Gastroesophageal sphincter (tissue), 3 donors: ENCODE measurements around the gene OR2AG2.

Source experiments
- CTCF ChIP-seq, 4 experiments: fragments of 200-600 bp in 2 of 4; fragments of 450-650 bp in 2 of 4; sonication (generic) in 1 of 4; IDR thresholded peaks; one replicate each; pipeline ENCODE4 v1.5.1; 2017 to 2019; ENCODE audit warnings: antibody characterized with exemption in 4 of 4, mild to moderate bottlenecking in 2 of 4, moderate library complexity in 2 of 4
- EP300 ChIP-seq: sonication (generic); formaldehyde crosslinking; IDR thresholded peaks from one replicate; pipeline ENCODE4 v1.6.1; 2017; ENCODE audit warnings: antibody characterized with exemption, mild to moderate bottlenecking
- POLR2A ChIP-seq, 2 donors: fragments of 450-650 bp; IDR thresholded peaks; one replicate each; pipeline ENCODE4 v1.6.1; 2017; ENCODE audit warnings: antibody characterized with exemption in 2 of 2, mild to moderate bottlenecking in 2 of 2, moderate library complexity in 1 of 2

DNA sequence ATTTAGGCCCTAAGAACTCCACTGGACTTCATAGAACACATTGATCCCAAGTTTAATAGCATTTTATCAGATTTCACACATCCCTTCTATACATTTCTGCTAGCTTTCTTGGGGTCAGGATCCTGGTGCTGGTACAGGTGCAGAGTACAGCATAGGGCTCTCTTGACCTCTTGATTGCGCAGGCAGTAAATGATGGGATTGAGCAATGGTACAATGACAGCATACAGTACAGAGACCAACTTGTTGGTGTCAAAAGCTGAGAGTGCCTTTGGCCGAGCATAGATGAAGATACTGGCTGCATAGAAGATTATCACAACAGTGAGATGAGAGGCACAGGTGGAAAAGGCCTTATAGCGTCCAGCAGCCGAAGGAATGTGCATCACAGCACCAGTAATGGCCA, 22.9 kb upstream of the OR2AG2 start:
- no peak for TF ChIP-seq POLR2A (IDR thresholded peaks at IDR 0.05)
- TF ChIP-seq CTCF (IDR thresholded peaks at IDR 0.05), result no peak
- TF ChIP-seq EP300, result no peak
